Activated CD4-positive, alpha-beta T cell treated with anti-CD3 and anti-CD28 coated beads for 1 hour (primary cell): ENCODE results near the gene TTC1.
"Not testable (repeated sequence)": the region's sequence is repeated elsewhere in the genome, so short reads cannot be mapped to it uniquely, and the experiment has no call there.

Source experiments
- DNase-seq: peaks from one replicate; pipeline ENCODE4 v3.0.0-alpha.2; 2020

The TTC1 gene

DNA sequence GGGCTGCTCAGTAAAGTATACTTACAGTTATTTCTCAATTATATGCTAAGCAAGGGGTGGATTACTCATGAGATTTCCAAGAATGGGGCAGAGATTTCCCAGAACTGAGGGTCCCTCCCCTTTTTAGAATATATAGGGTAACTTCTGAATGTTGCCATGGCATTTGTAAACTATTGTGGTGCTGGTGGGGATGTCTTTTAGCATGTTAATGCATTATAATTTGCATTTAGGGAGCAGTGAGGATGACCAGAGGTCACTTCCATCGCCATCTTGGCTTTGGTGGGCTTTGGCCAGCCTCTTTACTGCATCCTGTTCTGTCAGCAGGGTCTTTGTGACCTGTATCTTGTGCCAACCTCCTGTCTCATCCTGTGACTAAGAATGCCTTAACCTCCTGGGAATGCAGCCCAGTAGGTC lies 35.5 kb downstream of the TTC1 start:
- no peak for DNase-seq

DNA sequence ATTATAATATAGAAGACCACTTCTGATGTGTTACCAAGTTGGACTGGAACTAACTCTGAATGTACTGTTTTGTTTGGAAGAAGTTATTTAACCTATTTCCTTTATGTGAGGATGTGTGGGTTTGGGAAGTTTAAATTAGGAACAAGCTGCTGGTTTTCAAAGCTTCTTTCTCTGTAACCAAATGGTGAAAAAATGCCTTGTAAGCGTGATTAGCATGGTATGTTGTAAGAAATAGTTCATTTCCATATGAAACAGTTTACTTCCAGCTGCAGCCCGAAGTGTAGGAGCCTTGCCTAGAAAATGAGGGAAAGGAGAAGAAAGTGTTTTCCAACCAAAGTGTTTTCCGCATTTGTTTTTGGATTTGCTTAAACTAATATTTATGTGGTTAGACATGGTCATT lies 36.0 kb downstream of the TTC1 start:
- no peak for DNase-seq

DNA sequence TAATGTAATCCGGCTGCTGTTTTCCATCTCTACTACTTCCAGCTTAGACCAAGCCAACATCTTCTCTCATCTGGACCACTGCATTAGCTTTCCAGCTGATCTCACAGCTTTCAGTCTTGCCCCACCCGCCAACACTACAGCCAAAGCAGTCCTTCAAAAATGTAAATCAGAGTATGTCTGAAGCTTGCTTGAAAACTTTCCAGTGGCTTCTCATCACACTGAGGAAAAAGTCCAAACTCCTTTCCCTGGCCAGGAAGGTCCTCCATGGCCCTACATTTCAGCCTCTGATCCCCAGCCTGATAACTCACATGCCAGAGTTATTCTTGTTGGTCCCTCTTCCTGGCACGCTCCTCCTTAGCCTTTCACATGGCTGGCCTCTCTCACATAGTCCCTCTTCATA lies 38.5 kb downstream of the TTC1 start:
- DNase-seq = no peak

DNA sequence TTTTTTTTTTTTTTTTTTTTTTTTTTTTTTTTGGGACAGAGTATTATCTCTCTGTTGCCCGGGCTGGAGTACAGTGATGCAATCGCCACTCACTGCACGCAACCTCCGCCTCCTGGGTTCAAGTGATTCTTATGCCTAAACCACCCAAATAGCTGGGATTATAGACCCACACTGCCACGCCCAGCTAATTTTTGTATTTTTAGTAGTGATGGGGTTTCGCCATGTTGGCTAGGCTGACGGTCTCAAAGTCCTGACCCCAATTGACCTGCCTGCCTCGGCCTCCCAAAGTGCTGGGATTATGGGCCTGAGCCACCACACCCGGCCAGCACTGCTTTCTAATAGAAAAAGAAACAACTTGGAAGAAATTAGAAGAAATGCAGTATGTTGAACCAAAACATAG lies 39.2 kb downstream of the TTC1 start:
- DNase-seq = no peak

DNA sequence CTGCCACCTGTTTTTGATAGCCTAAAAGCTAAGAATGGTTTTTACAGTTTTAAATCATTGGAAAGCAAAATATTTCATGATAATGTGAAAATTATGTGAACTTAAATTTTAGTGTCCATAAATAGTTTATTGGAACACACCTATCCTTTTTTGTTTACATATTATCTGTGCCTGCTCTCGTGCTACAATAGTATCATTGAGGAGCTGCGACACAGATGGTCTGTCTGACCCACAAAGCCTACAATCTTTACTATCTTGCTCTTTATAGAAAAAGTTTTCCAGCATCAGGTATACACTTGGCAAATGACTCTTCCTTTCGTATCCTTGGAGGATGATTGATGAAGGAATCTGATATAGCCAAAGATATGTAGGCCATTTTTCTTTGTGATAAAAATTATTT lies 40.2 kb downstream of the TTC1 start:
- DNase-seq = no peak

DNA sequence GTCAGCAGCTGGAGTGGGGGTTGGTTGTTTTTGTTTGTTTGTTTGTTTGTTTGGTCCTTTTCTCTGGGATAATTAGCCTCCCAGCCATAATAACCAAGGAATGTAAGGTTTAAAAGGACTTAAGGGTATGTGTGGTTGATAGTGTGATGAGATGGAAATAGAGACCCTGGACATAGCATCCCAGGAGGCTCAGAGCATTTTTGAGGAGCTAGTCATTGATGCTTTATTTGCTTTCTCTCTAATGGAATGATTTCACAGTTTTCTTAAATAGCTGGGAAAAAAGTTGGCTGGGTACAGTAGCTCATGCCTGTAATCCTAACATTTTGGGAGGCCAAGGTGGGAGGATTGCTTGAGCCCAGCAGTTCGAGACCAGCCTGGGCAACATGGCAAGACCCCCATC lies 45.1 kb downstream of the TTC1 start:
- DNase-seq = no peak

DNA sequence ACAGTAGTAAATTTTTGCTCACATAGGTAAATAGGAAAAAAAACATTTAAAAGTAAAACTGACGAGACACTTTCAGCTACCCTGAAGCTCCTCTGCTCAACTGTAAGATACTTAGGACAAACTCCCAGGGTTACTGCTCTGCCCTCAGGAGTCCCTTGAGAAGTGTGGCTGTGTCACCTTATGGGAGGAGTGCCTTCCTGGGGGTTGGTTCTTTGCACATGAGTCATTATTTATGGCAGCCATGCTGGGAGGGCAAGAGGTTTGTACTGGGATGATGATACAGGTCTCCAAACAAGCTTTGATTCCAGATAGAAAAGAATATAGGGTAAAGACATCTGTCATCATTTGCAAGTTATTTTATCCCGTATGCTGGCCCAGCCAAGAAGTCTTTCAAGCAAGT lies 45.9 kb downstream of the TTC1 start:
- no peak for DNase-seq

DNA sequence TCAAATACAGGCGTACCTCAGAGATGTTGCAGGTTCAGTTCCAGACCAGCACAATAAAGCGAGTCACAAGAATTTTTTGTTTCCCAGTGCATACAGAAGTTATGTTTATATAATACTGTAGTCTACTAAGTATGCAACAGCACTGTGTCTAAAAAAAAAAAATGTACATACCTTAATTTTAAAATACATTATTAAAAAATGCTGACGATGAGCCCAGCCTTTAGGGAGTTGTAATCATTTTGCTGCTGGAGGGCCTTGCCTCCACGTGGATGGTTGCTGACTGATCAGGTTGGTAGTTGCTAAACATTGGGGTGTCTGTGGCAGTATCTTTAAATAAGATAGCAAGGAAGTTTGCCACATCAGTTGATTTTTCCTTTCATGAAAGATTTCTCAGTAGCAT lies 48.3 kb downstream of the TTC1 start:
- no peak for DNase-seq

DNA sequence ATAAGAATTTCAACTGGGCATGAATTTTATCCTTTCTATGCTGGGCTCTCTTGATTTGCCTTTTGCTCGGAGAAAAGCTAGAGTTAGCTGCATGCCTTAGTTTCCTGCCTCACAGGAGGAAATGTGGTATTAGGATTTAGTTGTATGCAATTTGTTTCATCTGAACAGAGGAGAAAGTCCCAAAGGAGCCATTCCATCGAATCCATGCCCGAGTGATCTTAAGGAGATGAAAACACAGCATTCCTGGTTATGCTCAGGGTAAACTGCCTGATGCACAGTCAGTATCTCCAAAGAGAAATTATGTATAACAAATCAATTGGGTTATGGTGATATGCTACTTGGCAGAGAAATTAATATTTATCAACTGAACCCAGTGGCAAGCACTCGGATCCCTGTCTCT lies 51.1 kb downstream of the TTC1 start:
- no peak for DNase-seq

DNA sequence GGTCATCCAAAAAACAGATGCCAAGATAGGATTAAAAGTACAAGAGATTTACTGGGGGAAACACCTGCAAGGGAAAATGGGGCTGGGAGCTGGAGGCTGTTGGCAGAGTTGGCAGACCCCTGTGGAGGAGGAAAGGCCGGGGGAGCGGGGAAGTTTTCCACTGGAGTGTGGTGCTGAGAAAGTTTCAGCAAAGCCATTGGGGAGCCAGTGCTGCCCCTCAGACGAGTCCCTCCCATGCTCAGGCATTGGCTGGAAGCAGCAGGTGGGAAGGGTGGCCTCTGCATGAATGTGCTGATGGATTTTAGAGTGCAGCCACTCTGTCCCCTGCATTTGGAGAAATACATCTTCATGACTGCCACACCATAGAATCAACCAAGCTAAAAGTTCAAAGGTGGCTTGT lies 52.8 kb downstream of the TTC1 start:
- no peak for DNase-seq

DNA sequence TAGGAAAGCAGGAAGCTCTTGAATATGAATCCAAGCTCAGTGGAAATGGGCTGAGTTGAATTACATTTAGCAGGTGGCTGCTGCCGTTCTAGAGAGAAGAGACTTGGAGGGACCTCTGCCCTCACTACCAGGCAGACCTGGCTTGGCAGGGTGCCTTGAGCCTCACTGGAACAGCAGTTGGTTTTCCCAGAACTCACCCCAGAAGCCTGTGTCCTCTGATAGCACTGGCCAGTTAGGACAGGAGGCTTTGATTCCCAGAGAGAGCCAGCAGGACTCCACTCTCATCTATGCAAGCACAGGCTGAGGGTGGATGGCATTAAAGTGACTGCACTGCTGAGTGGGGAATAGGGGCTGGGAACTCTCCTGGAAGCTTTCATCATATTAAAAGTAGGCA lies 55.5 kb downstream of the TTC1 start:
- DNase-seq = no peak

DNA sequence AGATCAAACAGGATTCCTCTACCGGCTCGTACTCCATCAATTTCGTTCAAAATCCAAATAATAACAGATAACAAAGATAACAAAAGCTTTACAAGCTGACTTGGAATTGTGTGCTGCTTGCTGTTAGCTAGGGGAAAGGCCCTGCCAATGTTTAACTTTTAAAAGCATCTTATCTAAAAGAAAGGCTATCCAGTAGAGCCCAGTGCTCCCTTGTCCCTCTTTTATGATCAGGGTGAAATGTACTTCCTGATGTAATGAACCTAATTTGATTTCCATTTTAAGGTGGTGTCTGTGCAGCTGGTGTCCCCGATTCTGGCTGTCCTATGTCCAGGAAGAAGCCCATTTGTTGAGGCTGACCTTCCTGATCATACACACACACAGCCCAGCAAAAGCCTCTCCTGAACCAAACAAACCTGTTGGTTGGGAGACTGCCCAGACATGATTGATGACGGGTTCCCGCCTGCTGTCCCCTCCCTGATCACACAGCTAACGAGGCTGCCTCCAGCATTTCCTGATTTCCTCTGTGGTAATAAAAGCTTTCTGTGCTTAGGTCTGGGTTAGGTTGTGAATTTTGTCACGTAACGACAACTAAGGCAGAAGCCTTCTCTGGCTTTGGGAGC lies 56.2 kb downstream of the TTC1 start:
- no peak for DNase-seq

DNA sequence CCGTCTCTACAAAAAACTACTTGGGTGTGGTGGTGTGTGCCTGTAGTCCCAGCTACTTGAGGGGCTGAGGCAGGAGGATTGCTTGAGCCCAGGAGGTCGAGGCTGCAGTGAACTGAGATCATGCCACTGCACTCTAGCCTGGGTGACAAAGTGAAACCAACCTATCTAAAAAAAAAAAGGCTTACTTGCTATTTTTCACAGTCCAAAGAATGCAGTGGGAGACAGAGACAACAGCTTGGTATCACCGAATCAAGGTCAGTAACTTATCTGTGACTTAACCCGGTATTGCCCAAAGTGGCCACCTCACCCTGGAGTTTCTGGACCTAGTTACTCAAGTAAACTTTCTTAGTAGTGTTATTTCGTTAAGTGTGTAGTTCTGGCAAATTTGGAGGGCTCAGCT lies 60.2 kb downstream of the TTC1 start:
- not testable (repeated sequence) for DNase-seq

DNA sequence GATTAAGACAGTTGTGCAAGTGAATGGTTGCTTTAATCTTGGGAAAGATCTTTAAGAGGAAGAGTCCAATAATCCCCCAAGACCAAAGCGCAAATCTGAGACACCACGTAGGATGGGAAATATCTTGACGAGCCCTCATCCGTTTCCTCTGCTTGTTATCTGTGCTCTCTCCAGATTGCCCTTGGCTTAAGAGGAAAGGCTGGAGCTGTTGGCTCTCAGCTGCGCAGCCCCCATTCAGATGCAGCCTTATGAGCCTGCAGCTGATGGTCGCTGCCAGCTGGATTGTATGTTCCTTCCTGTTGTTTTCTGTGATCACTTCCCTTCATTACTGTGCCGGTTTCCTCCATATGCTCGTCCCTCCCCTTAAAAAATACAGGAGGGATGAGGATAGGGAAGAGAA lies 62.6 kb downstream of the TTC1 start:
- DNase-seq = no peak

DNA sequence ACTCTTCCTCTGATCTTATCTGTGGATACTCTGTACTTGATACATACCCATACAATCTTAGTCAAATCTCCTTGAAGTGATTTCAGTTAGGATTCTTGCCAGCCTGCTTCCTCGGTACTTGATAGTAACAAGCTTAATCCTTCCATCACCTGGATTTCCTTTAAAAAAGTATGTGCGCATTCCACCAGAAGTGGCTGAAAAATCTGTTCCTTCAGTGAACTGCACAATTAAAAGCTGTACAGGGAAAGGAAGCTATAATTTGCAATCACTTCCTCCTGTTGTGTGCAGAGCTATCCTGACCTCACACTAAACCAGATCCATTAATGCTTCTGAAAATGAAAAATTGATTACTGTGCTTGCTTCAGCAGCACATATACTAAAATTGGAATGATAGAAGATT lies 63.0 kb downstream of the TTC1 start:
- no peak for DNase-seq

DNA sequence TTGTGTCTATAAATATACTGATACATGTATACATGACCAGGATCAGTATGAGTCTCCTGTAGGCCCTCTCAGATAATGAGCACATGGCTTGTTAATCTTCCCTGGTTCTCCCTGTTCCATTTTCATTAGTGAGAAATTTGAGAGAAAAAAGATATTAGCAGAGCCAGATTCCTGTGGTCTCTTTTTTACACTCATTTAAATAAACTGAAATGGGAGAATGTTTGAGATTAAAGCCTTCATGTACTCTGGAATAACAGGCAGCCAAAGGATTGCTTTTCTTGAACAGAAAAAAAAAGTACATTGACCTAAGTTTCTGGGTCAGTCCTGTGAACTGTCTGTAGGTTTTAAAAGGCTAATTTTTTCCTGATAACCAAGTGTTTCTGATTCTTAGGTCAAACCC lies 66.1 kb downstream of the TTC1 start:
- DNase-seq = no peak

DNA sequence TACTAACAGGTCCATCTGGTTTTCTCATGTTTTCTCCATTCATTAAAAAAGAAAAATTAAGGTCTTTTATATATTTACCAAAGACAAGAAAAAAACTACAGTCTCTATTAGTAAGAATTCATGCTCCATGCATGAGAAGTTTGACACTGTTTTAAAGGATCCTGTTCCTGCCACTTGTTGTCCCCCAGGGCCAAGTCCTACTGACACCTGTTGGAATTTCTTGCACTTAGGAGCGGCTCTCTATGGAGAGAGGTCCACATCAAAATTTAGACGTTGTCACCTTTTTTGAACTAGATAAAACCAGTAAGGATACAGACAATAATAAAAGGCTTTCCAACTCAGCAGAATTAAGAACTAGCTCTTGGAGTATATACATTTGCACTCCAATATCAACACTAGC lies 68.1 kb downstream of the TTC1 start:
- DNase-seq = no peak

DNA sequence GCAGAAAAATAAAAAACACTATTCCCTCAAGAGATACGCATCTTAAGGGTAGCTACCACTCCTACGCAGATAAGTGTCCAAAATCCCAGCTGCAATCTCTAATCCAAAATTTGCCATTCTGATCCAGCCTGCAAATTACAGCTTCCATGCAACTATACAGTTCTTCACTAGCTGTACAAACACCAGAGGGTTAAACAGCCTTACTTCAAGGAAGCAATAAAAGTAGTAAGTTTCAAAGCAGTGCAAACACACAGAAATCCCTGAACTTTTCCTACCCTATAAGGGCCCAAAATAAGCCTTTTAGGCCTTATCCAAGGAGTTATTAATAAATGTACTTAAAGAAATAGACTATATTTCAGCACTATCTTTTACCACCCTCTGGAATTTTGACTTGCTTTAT lies 70.8 kb downstream of the TTC1 start:
- DNase-seq = no peak

DNA sequence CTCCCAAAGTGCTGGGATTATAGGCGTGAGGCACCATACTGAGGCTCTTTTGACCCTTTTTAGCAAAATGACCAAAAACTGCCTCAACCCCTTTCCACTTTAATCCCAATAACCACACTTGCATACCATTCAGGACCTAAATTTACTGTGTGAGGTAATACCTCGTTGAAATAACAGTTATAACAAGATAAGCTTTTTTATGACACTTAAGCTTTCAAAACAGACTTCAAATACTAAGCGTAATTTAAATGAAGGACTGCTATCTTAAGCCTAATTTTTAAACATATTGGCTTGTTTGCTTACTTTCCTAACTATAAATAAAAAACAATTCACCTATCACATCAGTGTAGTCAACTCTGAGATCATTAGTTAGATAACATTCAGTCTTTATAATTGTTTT lies 72.6 kb downstream of the TTC1 start:
- no peak for DNase-seq

DNA sequence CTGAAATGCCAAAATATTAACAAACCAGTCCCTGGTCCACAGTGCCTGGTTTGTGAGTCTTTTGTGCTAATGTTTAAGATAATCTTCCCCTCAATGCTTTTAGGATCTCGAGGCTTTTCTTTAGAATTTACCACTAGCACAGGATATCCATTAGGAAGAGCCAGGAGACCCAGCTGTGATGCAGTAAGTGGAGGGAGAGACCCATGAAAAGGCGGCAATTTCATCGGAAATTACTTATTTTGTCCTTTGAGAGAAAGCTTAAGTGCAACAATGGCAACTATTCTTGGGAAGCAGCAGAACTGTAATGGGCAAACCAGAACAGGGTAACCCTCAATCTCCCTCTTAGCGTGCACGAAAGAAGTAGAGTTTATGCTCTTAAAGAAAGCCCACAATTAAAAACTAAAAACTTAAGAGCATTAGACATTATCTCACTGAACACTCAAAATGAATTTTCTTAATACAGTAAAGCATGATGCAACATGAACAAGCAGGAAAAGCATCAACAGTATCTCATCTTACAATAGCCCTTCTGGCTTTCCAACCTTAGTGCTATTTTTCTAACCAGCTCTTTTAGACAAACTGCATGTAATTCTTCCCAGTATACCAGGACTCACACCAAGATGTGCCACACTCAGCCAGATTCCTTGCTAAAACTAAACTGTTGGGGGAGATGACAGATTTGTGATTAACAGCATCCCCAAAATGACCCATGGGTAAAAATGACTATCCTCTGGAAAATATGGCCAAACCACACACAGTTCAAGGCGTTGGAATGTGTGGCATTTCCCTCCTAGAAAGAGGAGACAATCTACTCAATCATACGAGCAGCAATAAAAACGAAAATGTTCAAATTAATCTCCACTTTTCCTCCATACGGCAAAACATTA lies 73.9 kb downstream of the TTC1 start:
- DNase-seq = no peak

DNA sequence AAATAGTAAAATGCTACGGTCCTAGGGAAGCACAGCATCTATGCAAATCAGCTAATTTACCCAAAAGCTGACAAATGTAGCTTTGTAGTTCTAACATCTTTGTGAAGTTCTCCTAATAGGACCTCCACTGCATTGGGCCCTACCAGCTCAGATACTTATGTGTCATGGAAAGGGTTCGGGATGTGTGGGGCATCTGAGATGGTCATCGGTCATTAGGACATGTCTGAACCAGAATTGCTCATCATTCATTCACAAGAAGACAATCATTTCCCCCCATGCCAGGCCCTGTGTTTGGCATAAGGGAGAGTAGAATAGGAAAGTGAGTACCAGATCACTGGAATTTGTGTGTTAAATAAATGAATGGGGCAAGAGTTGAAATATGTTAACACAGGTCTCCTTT lies 74.6 kb downstream of the TTC1 start:
- DNase-seq = no peak

DNA sequence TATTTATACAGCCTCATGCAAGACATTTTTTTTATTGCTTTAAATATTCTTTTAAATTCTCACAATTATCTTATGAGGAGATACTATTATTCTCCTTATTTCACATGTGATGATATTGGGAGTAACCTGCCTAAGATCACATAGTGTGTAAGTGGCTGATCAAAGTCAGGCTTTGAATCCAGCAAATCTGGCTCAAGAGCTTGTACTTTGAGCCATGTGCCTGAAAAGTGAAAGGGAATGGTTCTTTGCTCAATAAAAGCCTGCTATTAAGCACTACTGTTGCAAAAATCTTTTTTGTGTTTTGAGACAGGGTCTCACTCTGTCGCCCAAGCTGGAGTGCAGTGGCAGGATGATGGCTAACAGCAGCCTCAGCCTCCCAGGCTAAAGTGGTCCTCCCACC lies 75.2 kb downstream of the TTC1 start:
- DNase-seq = no peak

DNA sequence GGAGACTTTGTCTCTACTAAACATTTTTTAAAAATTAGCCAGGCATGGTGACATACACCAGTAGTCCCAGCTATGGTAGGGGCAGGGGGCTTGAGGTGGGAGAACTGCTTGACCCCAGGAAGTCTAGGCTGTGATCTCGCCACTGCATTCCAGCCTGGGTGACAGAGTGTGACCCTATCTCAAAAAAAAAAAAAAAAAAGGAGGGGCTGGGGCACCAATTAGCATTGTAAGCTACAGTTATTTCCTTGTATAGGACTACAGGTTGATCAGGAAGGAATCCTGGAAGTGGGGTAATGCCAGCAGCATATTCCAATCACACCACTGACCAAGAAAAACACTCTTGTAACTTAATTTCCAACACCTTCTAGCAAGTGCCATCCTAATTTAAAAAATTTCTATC lies 78.3 kb downstream of the TTC1 start:
- DNase-seq = no peak

DNA sequence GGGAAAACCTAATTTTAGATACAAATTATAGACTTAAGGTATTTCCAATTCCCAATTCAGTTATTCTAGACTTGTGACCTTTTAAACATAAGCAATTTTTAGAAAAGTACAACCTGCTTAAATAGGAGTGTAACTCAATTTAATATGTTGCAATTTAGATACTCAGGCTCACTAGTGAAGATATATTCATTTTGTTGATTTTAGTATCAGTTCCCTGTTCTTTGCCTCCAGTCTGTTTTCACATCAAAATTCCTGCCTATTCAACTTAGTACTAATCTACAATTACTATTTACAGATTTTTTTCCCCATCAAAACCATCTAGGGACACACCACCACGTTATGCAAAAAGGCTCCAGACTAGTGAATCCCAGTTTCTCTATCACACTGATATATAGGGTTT lies 79.9 kb downstream of the TTC1 start:
- DNase-seq = no peak

DNA sequence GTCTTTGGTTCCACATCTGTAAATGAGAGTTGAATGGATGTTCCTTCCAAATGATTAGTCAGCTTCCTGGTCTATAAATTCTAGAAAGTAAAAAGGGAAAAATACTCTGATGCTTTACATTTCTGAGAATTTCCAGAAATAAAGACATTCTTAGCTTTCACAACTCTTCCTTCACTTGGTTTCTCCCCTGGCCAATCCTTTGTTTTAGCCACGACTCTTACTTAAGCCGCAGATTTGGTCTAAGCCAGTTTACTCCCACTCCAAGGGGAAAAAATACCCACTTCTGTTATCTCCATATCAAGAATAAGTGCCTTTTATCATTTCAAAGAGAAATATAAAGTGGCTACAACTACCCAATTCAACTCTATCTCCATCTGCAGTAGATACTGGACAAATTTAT lies 80.6 kb downstream of the TTC1 start:
- DNase-seq = no peak
